UCSD-AML1 (cell line): ENCODE results near the gene WNT7B.

ENCODE experiments used
- DNase-seq: peaks from one replicate; lab custom pipeline; 2025; ENCODE audit not compliant: unreplicated experiment; lab: John Stamatoyannopoulos, UW

WNT7B gene

DNA sequence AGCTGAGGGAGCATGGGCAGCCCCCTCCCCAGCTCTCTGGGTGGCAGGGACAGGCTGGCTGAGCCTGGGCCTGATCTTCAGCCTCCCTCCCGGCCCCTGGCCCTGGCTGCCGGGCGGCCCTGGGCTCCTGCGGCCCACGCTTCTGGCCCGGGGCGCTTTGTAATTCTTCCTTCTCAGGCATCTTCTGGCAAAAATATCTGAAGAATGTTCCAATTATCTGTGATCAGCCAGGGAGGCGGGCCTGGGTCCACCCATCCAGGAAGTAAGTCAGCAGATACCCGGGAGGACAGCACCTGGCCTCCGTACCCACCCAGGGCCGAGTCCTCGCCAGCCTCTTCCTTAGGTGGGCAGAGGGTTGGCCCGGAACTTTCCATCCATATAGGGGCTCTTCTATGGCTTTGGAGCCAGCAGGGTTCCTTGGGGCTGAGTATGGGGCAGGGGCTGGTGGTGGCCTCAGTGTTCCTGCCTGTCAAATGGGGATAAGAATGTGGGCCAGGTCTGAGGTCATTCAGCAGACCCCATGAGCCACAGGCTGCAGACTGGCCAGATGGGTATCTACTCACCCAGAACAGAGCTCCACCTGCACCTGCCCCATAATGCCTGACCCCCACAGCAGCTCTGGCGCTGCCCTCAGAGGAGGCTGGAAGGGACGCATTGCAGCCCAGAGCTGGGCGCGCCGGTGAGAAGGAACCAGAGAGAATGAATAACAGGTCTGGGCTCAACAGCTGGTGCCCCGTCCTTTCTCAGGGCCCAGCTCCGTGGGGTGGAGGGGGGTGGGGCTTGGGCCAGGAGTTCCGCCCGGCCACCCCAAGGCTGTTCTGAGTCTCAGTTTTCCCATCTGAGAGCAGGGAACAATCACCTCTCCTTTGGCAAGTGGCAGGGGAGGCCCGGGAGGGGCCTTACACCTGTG, 16.2 kb downstream of the WNT7B start:
- DNase-seq: no peak

DNA sequence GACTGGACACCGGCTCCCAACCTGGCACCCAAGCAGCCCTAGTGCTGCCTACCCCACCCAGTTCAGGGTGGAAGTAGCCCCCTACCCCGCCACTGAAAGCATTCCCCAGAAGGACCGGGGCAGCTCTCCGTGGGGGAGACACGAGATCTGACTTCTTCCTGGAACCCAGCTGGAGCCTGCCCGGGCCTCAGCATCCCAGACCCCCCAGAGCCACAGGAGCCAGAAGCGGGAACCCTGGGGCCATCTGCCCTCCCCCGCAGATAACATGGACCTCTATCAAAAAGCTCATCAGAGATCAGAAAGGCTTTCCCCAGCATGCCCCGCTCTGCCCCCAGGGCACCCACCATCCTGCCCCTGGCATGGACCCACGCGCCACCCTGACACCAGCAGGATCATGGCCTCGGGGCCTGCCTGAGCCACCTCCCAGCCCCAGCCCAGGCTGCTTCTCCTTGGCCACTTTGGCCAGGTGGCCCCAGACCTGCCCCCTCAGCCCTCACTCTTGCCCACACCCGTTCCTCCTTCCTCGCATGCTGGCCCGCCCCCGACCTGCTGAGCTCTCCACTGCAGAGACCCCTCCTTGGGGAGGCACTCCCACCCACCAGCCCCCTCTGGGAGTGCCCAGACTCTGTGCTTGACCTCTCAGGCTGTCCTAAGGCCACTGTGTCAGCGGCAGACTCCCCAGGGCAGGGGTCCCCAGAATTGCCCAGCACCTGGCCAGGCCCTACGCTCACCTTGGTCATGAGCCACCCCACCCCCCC, 17.1 kb downstream of the WNT7B start:
- no peak for DNase-seq

DNA sequence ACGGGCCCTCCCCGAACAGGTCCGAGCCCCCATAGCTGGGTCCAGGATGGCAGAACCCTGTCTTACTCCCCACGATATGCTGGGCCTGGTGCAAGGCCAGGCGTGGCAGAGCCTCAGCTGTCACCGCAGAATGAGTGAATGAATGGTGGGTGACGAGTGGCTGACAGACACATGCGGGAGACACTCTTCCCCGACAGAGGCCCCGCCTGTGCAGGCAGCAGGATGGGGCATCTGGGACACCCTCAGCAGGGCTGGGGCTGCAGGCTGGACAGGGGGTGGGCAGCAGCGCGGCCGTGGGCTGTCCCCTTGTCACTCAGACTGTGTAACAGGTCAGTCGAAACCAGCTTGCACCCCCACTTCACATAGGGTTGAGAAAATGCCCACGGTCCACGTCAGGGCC, 18.0 kb downstream of the WNT7B start:
- no peak for DNase-seq

DNA sequence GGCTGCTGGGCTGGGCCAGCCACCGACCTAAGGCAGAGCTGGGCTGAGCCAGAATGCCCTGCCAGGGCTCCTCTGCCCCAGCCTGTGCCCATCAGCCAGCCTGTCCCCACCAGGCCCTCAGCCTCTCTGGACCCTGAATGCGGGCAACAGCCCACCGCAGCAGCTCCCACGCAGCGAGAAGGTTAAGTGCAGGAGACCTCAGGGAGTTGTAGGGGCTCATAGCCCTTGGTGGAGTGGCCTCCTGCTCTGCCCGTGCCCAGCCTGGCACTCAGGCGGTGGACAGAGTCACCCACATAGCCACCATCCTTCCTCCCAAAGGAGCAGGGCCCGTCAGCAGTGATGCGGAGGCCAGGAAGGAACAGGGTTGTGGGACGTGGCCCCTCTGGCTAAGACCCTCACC, 19.1 kb downstream of the WNT7B start:
- no peak for DNase-seq

DNA sequence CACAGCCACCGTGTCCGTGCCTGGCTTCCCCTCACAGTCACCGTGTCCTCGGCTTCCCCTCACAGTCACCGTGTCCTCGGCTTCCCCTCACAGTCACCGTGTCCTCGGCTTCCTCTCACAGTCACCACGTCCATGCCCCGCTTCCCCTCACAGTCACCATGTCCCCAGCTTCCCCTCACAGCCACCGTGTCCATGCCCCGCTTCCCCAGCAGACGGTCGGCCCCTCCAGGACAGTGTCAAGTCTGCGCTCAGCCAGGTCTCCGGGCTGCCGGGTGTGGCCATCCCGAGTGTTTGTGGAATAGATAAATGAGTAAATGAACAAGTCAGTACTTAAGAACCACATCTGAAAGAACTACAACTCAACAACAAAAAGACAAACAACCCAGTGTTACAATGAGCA, 23.8 kb downstream of the WNT7B start:
- DNase-seq: no peak

DNA sequence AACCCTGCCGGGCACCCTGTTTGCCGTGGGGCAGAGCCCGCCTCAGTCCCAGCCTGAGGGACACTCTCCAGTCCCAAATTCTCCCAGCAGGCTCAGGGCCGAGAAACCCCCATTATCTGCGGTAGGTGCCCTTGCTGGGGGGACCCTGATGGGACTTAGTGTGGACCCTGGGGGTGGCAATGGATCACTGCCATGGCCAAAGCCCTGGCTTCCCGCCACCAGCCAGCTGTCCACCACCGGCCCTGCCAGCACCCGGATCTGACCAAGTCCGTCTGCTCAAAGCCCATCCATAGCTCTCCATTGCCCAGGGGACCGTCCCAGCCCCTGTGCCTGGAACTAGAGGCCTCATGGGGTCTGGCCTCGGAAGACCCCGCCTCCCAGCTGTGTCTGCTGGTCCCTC, 24.4 kb downstream of the WNT7B start:
- DNase-seq: no peak

DNA sequence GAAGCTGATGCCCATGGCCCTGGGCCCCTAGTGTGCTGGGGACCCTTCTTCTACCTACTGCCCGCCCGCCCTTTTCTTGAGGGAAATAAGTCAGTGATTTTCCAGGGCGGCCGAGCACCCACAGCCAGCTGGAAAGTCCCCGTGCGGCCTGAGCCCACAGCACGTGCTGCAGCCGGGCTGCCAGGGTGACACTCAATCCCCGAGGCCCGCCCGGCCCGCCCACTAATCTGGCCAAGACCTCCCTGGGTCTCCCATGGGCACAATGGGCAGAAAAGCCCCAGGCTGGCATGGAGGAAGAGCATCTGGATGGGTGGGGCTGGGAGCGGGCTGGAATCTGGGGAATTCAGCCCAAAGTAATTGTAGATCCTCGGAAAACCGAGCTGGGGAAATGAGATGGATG, 24.8 kb downstream of the WNT7B start:
- no peak for DNase-seq

DNA sequence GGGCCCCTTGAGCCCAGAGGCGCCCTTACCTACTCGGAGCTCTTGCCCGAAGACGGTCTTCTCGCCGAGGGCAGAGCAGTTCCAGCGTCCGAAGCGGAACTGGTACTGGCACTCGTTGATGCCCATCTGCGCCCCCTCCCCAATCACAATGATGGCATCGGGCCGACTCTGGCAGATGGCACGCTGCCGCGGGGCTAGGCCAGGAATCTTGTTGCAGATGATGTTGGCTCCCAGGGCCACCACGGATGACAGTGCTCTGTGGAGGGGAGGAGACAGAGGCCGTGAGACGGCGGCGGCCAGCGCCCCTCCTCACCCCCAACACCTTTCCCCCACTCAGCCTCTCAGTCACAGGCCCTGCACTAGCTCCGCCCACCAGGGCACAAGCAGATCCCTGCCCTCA, 27.1 kb downstream of the WNT7B start:
- DNase-seq: no peak

DNA sequence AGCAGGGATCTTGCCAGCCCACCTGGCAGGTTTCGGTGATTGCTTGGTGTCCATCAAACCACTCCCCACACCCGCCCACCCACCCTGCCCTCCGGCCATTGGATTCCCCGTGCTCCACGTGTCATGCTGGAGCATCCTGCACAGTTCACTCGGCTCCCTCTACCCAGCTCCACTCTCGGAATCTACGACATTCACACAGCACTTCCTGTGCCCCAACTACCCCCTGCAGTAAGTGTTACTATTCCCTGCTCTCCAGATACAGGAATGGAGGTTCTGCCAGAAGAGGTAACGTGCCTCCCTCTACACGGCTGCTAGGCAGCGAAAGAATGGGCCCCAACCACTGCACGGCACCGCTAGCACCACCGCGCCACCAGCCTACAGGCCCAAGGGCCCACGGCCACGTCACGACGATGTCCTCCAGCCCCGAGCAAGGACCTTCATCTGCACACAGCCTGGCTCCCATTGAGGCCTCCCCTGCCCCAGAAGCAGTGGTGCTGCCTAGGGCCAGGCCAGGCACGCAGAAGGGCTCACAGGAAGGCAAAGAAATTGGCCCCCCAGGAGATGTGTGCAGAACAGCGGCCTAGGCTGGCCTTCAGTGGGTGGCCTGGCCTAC, 27.6 kb downstream of the WNT7B start:
- no peak for DNase-seq

DNA sequence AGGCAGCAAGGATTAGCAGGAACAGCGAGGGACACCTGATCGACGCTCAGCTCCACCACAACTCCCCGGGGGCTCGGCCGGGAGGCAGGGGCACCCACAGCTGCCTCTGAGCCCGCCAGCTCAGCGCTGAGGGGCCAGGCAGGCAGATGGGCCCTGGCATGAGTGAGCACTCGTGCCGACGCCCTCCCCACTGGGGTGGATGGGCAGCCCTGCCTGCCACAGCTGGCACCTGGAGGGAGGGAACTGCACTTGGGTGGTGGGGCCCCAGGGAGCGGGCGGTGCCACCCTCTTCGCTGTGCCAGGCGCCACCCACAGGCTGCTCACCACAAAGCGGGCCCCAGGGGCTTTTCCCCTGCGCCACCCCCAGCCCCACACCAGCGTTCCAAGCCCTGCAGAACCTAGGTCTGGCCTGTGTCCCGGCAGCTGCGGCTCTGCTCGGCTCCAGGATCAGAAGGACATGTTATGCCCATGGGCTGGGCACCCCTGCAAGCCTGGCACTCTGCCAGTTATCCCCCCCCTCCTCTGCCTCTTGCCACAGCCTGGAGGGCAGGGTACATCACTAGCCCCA, 28.8 kb downstream of the WNT7B start:
- no peak for DNase-seq

DNA sequence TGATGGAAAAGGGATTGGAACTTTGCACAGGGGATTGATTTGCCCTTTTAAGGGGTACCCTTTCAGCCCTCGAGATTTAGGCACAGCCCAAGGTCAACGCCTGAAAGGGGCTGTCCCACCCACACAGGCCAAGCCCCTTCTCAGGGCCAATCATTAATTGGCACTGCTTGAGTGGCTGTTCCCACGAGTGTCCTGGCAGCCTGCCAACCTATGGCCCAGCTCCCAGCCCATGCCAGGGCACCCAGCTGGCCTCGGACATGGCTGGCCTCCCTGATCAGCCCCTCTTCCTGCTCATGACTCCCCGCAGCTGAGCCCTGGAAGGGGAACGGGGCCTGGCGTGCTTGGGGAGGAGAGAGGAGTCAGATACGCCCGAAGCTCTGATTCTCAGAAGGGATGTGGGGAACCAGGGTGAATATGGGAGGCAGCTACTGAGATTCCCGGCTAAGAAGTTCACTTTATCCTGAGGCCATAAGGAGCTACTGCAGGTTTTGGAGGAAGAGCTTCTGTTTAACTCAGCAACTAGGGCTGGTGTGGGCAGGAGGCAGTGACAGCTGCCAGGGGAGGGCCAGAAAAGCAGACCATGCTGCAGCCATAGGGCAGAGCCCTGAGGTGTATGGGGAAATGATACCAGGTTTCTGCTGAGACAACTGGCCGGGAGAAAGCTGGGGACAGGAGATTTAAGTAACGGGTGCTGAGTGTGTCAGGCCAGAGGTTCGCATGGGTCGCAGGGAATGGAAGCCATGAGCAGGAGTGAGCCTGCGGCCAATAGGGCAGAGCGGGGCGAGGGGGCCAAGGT, 30.0 kb downstream of the WNT7B start:
- no peak for DNase-seq

DNA sequence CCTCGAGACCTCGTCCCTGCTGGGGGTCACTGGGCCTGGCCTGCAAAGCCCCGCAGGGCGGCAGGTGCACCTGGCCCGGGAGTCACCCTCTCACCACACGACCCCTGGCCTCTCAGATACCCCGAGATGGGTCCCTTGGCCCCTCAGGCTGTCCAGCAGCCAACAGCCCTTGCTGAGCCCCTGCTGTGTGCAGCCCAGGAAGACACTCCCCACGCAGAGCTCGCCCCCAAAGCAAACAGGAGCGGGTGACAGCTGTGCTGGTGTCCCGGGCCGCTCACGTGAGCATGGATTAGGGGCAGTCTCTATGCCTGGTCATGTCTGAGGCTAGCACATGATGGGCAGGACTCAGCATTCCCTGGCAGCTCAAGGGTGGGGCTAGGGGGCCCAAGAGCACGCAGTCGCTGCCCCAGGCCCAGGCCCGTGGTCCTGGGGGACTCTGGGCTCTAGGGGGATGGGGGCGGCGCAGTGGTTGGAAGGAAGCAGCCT, 31.3 kb downstream of the WNT7B start:
- DNase-seq: no peak

DNA sequence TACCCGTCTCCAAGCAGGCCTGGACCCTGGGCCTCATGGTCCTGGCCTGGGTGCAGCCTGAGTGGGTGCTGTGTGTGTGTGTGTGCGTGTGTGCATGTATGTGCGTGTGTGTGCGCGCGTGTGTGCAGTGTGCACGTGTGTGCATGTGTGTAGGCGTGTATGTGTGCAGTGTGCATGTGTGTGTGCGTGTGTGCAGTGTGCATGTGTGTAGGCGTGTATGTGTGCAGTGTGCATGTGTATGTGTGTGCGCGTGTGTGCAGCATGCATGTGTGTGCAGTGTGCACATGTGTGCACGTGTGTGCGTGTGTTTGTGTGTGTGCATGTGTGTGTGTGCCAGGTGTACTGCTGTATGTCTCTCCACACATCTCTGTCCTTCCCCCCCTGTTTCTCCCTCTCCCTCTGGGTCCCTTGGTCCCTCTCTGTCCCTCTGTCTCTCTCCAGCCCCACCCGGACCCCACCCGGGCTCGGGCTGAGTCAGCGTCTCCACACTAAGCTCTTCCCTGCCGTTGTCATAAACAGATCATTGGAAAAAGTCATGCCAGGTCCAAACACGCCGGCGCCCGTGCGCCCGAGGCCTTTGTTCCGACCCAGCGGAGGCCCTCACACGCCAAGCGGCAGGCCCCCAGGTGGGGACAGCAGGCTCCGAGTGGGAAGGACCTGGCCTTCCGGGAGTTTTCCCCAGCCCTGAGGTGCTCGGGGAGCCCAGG, 34.0 kb downstream of the WNT7B start:
- no peak for DNase-seq

DNA sequence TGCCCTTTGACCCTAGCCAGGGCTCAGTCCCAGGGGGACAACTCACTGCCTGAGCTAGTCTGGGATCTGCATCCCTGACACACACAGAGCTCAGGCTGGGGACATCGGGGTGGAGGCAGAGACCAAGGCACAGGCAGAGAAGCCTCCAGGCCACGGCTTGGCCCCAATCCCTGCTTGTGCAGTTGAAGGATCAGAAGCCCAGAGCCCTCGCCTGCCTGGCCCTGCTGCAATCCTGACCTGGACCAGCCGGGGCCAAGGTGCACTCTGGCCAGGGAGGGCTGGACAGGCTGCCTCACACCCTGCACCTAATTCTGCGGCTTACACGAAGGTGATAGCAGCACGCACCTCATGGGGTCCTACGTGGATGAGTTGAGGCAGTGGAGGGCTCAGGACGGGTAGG, 34.6 kb downstream of the WNT7B start:
- no peak for DNase-seq

DNA sequence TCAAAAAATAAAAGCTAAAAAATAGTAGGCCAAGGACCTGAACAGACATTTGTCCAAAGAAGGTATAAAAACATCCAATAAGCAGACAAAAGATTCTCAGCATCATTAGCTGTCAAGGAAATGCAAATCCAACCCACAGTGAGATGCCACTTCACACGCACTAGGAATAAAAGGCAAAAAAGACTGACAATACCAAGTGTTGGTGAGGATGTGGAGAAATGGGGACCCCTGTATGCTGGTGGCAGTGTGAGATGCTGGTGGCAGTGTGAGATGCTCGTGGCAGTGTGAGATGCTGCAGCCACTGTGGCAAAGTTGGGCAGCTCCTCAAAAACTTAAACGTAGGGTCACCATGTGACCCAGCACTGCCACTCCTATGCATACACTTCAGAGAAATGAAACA, 38.0 kb downstream of the WNT7B start:
- DNase-seq: no peak

DNA sequence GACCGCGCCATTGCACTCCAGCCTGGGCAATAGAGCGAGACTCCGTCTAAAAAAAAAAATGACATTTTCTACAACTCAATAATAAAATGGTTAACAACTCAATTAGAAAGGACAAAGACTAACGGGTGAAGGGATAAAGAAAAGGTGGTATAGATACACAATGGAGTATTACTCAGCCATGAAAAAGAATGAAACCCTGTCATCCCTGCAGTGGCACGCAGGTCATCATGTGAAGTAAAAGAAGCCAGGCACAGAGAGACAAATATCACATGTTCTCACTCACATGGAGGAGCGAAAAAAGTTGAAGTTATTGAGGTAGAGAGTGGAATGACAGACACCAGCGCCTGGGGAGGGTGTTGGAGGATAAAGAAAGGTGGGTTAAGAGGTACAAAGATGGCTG, 39.0 kb downstream of the WNT7B start:
- DNase-seq: no peak

DNA sequence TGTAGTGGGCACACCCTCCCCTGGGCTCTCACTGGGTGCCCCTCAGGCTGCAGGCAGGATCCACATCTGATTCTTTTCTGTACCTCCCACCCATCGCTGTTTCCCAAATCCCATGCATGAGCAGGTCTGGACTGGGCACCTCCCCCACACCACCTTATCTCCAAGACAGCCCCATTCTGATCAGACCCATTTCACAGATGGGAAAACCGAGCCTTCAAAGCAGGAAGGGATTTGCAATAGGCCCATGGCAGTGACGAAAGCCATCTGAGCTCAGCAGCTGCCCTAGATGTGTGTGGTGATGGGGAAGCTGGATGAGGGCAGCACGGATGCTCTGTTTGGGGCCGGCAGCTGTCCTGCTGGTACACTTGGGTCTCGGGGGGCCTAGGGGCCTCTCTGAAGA, 41.4 kb downstream of the WNT7B start:
- no peak for DNase-seq

DNA sequence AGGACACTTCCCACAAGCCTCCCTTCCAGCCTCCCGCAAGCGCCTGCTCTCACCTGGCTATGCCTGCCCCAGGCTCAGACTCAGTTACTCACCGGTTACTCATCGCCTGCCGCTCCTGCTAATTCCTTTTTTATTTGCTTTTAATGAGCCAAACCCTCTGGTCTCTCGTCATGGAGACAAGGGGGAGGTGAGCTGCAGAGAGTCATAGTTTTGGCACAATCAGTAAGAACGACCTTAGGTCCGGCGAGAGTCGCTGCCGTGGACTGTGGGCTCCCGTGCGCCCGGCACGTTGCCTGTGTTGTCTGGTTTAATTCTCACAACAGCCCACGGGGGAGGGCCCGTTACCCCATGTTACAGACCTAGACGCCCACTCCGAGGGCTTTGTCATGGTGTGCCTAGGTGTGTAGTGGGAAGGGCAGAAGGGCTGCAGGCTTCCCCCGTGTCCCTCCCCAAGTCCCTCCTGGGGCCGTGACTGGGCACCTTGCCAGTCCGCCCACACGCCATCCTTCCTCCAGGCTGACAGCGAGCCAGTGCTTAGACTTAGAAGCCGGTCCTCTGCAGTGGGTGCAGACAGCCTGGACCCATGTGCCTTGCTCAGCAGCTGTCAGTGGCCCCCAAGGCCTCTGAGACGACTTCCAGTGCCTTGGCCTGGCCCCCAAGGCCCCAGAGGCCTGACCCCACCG, 42.2 kb downstream of the WNT7B start:
- DNase-seq: no peak

DNA sequence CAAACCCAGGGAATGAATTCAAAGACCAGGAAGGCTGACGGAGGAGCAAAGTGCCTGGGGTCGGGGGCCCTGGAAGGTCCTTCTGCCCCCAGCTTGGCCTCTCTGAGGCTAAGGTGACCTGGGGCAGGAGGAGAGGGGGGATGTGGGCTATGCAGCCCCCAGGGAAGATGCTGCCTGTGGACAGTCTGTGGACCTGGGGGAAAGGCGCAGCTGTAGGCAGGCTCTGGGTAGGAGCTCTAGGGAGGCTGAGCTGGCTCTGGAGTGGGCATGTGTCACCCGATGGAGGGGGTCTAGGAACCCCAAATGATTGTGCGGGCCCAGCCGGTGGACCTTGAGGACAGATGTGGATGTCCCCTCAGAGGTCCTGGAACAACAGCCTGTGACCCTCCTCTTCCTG, 42.8 kb downstream of the WNT7B start:
- no peak for DNase-seq
